ENCODE measurements around the gene NEXN.

NEXN gene

DNA sequence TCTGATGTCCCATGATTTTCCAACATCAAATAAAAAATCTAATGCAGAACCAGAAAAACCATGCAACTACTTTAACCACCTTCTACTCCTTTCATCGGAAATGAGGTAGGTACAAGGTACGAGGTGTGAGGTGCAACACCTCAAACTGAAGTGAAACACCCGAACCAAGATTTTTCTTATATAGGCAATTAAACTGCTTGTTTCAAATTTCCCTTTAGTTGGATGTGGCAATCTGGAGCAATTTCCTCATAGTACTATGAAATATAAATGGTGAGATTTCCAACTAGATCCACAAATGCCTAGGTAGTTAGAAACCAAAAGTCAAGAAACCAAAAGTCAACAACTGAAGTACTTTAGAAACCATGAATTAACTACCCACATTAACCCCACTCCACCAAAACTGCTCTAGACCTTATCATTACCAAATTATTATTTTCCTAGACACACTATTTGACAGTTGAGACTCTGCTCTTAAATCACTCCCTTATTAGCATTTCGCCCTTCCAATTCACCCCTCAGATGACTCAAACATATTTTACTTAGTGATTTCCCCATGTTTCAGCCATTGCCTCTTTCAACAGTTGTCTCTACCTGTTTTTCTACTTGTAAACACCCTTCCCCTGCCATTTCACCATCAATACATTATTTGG, 52.6 kb downstream of the NEXN start:
- Histone ChIP-seq H3K36me3 (ENCODE audit: control insufficient read depth, insufficient read depth, low read length) (peaks cover 1% of the 10 kb centered on the region; the same call in 1 of the 2 replicates), H3K4me3 (replicated peaks; ENCODE audit: low read depth, low read length) (no peak overlapping the region), H3K27me3 (replicated peaks; ENCODE audit: control insufficient read depth, insufficient read depth, low read length) (no peaks in the 10 kb centered on the region)
- TF ChIP-seq, protein P1, sequence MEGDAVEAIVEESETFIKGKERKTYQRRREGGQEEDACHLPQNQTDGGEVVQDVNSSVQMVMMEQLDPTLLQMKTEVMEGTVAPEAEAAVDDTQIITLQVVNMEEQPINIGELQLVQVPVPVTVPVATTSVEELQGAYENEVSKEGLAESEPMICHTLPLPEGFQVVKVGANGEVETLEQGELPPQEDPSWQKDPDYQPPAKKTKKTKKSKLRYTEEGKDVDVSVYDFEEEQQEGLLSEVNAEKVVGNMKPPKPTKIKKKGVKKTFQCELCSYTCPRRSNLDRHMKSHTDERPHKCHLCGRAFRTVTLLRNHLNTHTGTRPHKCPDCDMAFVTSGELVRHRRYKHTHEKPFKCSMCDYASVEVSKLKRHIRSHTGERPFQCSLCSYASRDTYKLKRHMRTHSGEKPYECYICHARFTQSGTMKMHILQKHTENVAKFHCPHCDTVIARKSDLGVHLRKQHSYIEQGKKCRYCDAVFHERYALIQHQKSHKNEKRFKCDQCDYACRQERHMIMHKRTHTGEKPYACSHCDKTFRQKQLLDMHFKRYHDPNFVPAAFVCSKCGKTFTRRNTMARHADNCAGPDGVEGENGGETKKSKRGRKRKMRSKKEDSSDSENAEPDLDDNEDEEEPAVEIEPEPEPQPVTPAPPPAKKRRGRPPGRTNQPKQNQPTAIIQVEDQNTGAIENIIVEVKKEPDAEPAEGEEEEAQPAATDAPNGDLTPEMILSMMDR (IDR thresholded peaks at IDR 0.05; ENCODE audit: insufficient read depth, low read length, poor library complexity, severe bottlenecking) = no peak
- no peak for DNase-seq (ENCODE audit: extremely low read depth, insufficient read length)

- TF ChIP-seq, protein P1 (IDR thresholded peaks at IDR 0.05; ENCODE audit: insufficient read depth, low read length, poor library complexity, severe bottlenecking) = no peak
- Histone ChIP-seq H3K27me3 (replicated peaks; ENCODE audit: control insufficient read depth, insufficient read depth, low read length) (no peaks in the 10 kb centered on the region), H3K4me3 (replicated peaks; ENCODE audit: low read depth, low read length) (no peak overlapping the region), H3K36me3 (ENCODE audit: control insufficient read depth, insufficient read depth, low read length) (peaks cover 3% of the 10 kb centered on the region)
- DNase-seq (ENCODE audit: extremely low read depth, insufficient read length) = no peak
Observed at GRCh38 chr1:77942400-77943140, 54.1 kb downstream of the NEXN start.

GRCh38 chr1:77945345-77945744, 56.9 kb downstream of the NEXN start:
- TF ChIP-seq, protein P1 (IDR thresholded peaks at IDR 0.05; ENCODE audit: insufficient read depth, low read length, poor library complexity, severe bottlenecking) = no peak
- H3K4me3 ChIP-seq (replicated peaks; ENCODE audit: low read depth, low read length) = no peak overlapping the region
- DNase-seq (ENCODE audit: extremely low read depth, insufficient read length) = no peak
- H3K36me3 ChIP-seq (ENCODE audit: control insufficient read depth, insufficient read depth, low read length) = peaks cover 4% of the 10 kb centered on the region
- no peaks in the 10 kb centered on the region for H3K27me3 ChIP-seq (replicated peaks; ENCODE audit: control insufficient read depth, insufficient read depth, low read length)

DNA sequence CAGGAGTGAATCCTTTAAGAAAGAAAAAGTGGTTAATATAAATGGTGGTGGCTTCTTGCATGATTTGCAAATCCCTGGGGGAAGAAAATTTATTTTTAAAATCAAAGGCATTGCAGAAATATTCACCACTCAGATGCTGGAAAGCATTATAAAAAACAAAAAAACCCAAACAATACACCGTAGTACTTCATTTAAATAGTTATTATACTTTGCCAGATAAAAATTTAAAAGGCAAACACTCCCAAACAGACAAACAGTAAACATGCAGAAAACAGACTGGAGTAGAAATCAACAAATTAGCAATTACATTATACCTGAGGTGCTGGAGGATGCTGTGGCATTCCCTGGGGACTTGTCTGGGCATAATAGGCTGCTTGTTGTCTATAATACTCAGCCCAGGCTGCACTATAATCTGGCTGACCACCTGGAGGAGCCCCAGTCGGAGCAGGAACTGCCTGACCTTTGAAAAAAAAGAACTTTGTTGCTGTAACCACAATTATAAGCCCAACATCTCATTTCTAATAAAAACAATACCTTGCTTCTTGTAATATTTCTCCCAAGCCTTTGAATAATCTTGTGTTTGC, 60.5 kb downstream of the NEXN start:
- Histone ChIP-seq H3K27me3 (replicated peaks; ENCODE audit: control insufficient read depth, insufficient read depth, low read length) (no peaks in the 10 kb centered on the region), H3K36me3 (ENCODE audit: control insufficient read depth, insufficient read depth, low read length) (peaks cover 8% of the 10 kb centered on the region), H3K4me3 (replicated peaks; ENCODE audit: low read depth, low read length) (no peak overlapping the region)
- TF ChIP-seq, protein P1 (IDR thresholded peaks at IDR 0.05; ENCODE audit: insufficient read depth, low read length, poor library complexity, severe bottlenecking) = peak; percentile 13
- DNase-seq (ENCODE audit: extremely low read depth, insufficient read length) = no peak

DNA sequence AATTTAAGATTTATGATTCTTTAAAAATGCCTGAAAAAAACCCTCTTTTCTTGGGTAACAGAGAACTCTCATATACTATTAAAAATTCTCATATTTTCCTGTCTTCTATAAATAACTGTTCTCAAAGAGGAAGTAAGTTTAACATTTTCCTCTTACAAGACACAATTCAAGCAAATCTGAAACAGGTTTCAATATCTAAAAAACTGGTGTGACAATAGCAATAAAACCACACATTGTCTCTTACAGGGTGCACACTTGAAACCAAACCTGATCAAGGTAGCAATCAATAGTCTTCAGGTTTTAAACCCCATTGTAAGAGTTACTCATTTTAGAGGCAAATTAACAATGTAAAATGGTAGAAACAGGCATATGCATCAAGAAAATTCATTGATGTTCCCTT, 62.4 kb downstream of the NEXN start:
- H3K36me3 ChIP-seq (ENCODE audit: control insufficient read depth, insufficient read depth, low read length) = peaks cover 13% of the 10 kb centered on the region
- TF ChIP-seq, protein P1 (IDR thresholded peaks at IDR 0.05; ENCODE audit: insufficient read depth, low read length, poor library complexity, severe bottlenecking) = no peak
- no peak overlapping the region for H3K4me3 ChIP-seq (replicated peaks; ENCODE audit: low read depth, low read length)
- DNase-seq (ENCODE audit: extremely low read depth, insufficient read length) = no peak
- no peaks in the 10 kb centered on the region for H3K27me3 ChIP-seq (replicated peaks; ENCODE audit: control insufficient read depth, insufficient read depth, low read length)

Measured in GM06990 (cell line).